OCI-M2 (cell line): ENCODE results near the gene LAMP5.

ENCODE experiments used
- DNase-seq: peaks from one replicate; lab custom pipeline; 2025; ENCODE audit not compliant: unreplicated experiment; lab: John Stamatoyannopoulos, UW

Gene LAMP5

DNA sequence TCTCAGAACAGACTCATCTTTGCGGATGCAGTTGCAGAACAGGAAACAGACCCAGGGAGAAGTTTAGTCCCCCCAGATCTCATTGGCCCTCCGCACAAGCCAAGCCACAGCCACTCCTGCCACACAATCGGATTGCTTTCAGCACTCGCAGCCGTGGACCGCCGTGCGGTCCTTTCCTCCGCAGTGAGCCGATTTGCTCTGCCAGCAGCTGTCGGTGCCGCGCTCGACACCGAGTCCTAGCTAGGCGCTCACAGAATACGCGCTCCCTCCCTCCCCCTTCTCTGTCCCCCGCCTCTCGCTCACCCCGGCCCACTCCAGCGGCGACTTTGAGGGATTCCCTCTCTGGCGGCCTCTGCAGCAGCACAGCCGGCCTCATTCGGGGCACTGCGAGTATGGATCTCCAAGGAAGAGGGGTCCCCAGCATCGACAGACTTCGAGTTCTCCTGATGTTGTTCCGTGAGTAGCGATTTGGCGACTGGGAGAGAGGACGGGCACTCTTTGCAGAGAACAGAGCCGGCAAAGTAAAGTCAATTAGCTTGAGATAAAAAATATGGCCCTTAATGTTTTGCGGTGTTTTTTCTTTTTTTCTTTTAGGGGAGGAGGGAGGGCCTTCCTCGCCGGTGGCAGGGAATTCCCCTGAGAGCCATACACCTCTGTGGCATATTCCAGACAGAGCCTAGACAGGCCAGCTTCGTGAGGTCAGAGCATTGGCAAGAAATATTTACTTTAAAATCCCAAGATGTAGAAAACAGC is at the start of gene LAMP5:
Gene LAMP5 (plus strand): TSS at position 130 of the 753 bp plus-strand sequence. CDS start 263 bp downstream, at position 393.
- no peak for DNase-seq

GRCh38 chr20:9467995-9468394 is 46.4 kb upstream of the LAMP5 start:
- DNase-seq: no peak

- no peak for DNase-seq
These were observed 39.5 kb upstream of the LAMP5 start for GRCh38 chr20:9474835-9475415.

DNA sequence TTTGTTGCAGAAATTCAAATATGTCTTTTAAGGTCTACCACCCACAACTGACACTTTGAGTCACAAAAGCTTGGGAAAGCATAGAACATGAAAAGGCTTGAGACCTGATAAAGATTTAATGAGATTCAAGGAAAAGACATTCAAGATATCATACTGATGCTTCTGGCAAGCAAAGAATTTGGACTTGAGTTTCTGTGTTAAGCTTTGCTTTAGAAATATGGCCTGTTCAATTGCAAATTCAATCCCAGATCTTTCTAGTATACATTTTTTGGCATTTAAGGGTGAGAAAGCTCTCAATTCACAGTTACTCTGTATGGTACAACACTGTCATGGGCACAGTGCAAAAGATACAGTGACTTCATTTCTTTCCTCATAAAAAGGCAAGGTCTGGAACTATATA is 38.9 kb upstream of the LAMP5 start:
- DNase-seq: no peak

DNA sequence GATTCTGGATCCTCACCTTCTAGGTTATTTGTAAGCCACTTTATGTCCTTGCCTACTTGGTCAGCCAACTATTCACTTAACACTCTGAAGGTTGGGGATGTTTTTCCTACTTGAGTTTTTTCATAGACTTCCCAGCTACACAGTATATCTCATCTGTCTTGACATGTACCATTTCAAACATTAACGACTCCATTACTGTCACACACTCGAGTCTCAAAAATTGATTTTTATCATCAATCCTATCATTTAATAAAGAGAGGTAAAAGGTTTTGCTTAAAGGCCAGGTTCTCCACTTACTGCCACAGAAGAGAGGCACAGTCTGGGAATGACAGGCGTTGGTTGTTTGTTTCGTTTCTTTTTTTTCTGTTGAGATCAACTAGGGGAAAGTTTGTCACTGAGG is 38.2 kb upstream of the LAMP5 start:
- DNase-seq: no peak

- no peak for DNase-seq
These were observed 37.8 kb upstream of the LAMP5 start for GRCh38 chr20:9476637-9477036.

GRCh38 chr20:9478771-9479170 is 35.6 kb upstream of the LAMP5 start:
- DNase-seq: no peak

DNA sequence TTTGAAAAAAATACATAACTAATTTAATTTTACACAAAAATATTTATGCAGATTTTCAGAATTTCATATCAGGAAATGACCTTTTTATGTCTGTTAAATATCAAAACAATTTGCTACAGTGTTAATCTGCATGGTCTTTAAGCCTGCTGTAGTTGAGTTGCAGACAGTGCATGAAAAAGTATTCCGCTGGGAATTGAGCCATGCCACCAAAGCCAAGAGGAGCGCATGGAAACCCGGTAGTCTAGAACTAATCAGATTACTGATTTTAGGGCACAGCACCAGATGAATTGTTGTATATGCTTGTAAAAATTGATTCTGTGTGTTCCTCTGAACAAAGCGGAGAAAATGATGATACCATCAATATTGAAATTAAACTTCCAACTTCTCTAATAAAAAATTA is 34.3 kb upstream of the LAMP5 start:
- DNase-seq: no peak

- no peak for DNase-seq
These were observed 32.2 kb upstream of the LAMP5 start for GRCh38 chr20:9482180-9482579.

DNA sequence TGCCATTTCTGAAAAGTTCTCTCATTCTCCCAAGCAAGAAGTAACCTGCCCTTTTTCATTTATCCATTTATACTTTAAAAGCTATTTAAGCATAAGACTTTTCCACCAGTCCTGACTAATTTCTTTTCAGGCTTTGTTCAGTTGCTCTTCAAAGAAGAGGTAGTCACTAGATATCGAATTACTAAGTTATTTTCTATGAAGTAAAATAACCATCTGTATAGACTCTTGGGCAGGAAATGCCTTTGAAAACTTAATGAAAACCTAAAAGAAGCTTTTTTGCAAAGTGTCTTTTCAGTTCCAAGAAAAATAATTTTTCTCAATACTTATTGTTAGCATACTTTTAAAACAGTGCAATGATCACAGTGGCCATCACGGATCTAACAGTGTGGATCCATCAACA is 31.3 kb upstream of the LAMP5 start:
- no peak for DNase-seq

- no peak for DNase-seq
These were observed 28.6 kb upstream of the LAMP5 start for GRCh38 chr20:9485614-9486340.

DNA sequence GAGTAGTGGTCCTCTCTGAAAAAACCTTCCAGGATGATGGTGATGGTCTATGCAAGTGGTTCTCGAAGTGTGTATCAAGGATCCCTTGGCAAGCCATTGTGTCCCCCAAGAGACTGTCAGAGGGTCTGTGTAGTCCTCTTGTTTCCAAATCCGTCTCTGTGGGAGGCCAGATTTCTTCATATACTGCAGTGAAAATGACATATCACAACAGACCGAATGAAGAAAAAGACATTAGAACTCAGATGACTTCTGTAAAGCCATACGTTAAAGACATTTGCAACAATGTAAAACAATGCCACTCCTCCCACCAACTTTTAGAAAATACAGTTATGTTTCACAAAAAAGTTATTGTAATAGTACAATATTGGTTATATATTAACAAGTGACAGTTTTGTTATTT is 27.2 kb upstream of the LAMP5 start:
- no peak for DNase-seq

DNA sequence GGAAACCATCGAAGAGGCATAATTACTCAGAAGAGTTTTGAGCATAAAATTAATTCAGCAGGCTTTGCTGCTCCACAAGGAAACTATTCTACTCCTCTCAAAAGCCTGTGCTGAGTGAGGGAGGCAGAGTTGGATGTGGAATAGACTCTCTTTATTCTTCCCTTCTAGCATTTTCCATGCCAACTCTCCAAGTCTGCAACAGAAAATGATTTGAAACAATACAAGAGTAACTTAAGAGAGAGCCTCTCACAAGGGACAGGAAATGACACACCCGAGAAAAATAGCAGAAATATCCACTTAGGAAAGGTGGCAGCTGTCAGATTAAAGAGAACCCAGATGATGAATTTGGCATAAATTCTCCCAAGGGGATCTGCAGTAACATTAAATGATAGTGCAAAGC is 26.3 kb upstream of the LAMP5 start:
- DNase-seq: no peak

- DNase-seq: no peak
These were observed 24.2 kb upstream of the LAMP5 start for GRCh38 chr20:9490161-9490560.

GRCh38 chr20:9490631-9491030 is 23.8 kb upstream of the LAMP5 start:
- DNase-seq: no peak

DNA sequence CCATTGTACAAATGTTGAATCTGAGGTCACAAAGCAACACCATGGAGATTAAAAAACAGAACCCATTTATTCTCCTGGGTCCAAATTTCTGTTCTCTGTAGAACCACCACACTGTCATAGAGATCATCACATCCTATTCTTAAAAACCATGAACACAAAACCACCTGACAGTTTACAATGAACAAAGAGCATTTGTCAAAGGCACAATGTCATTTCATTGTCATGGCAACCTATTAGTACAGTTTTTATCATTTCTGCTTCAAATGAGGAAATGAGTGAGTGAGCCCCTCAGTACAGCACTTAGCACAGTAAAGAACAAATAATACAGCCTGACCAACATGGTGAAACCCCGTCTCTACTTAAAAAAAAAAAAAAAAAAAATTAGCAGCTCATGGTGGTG is 23.1 kb upstream of the LAMP5 start:
- DNase-seq: no peak

- DNase-seq: no peak
These were observed 22.3 kb upstream of the LAMP5 start for GRCh38 chr20:9492067-9492466.

GRCh38 chr20:9493803-9494202 is 20.6 kb upstream of the LAMP5 start:
- no peak for DNase-seq

GRCh38 chr20:9495701-9496100 is 18.7 kb upstream of the LAMP5 start:
- DNase-seq: no peak

GRCh38 chr20:9496155-9496554 is 18.2 kb upstream of the LAMP5 start:
- DNase-seq: no peak

GRCh38 chr20:9498322-9498721 is 16.1 kb upstream of the LAMP5 start:
- no peak for DNase-seq
